IMR-90 (cell line): Measurements from ENCODE around the gene BICD1. TPM values are rescaled to one million over a fixed set of nuclear protein-coding genes. Genes with fewer than 3 reads are reported as not detected.

Experiments used
- ATAC-seq: fragments of 200-7000 bp; cut with Tn5 transposase; 2 replicates; pipeline ENCODE4 v1.9.1; 2020; ENCODE audit warnings: low read depth, mild to moderate bottlenecking, moderate library complexity
- BruUV-seq: library from RNA; stranded (reverse); fragments of 400-500 nt; replicated peaks from 2 replicates; lab custom pipeline; 2021; lab: Mats Ljungman, UMichigan
- CTCF ChIA-PET: fragments of 300-600 bp; formaldehyde crosslinking; extraction: SDS; loops from one replicate; lab custom pipeline; 2021; ENCODE audit warnings: antibody characterized with exemption; lab: Yijun Ruan, JAX
- POLR2A ChIA-PET: fragments of 300-600 bp; sonication (Branson Sonifier 250); formaldehyde crosslinking; loops from one replicate; lab custom pipeline; 2022; ENCODE audit warnings: antibody characterized with exemption; ENCODE audit not compliant: unreplicated experiment; lab: Charles Lee
- DNase-seq: peaks from one replicate; pipeline ENCODE4 v3.0.0; 2013
- H2AFZ ChIP-seq: replicated peaks from 2 replicates; pipeline ENCODE3; 2013; ENCODE audit warnings: low read length, mild to moderate bottlenecking; ENCODE audit not compliant: poor library complexity
- H2AK5ac ChIP-seq: 2 replicates; pipeline ENCODE4 v1.6.1; 2013; ENCODE audit warnings: low read depth, low read length, inconsistent platforms
- H2AK9ac ChIP-seq: replicated peaks from 2 replicates; pipeline ENCODE3; 2013; ENCODE audit warnings: mild to moderate bottlenecking, low read depth, low read length, moderate library complexity; ENCODE audit not compliant: poor library complexity
- H2BK120ac ChIP-seq: 2 replicates; pipeline ENCODE4 v1.6.1; 2013; ENCODE audit warnings: low read depth, low read length, inconsistent platforms
- H2BK15ac ChIP-seq: 3 replicates; pipeline ENCODE4 v1.6.1; 2013; ENCODE audit warnings: low read depth, low read length, inconsistent platforms
- H2BK20ac ChIP-seq: 2 replicates; pipeline ENCODE4 v1.6.1; 2013; ENCODE audit warnings: low read depth, mild to moderate bottlenecking, inconsistent platforms, low read length, moderate library complexity
- H2BK5ac ChIP-seq: 2 replicates; pipeline ENCODE4 v1.6.1; 2013; ENCODE audit warnings: mild to moderate bottlenecking, low read depth, low read length, inconsistent platforms; ENCODE audit not compliant: poor library complexity, severe bottlenecking
- H3K14ac ChIP-seq: replicated peaks from 2 replicates; pipeline ENCODE4 v1.6.1; 2013; ENCODE audit warnings: low read depth, low read length, inconsistent platforms
- H3K18ac ChIP-seq: 2 replicates; pipeline ENCODE4 v1.6.1; 2013; ENCODE audit warnings: low read depth, low read length, control low read depth
- H3K23ac ChIP-seq: 2 replicates; pipeline ENCODE4 v1.6.1; 2013; ENCODE audit warnings: low read depth, low read length, inconsistent platforms
- H3K27ac ChIP-seq: 2 replicates; pipeline ENCODE4 v1.5.1; 2013; ENCODE audit warnings: mild to moderate bottlenecking, control low read depth, low read length; ENCODE audit not compliant: insufficient read depth
- H3K27me3 ChIP-seq: 2 replicates; pipeline ENCODE4 v1.6.1; 2013; ENCODE audit warnings: low read length; ENCODE audit not compliant: control insufficient read depth, insufficient read depth
- H3K36me3 ChIP-seq: 2 replicates; pipeline ENCODE4 v1.6.1; 2013; ENCODE audit warnings: low read length, mixed read lengths; ENCODE audit not compliant: control insufficient read depth, insufficient read depth
- H3K4ac ChIP-seq: 2 replicates; pipeline ENCODE4 v1.6.1; 2013; ENCODE audit warnings: low read depth, low read length, inconsistent platforms
- H3K4me1 ChIP-seq: 2 replicates; pipeline ENCODE4 v1.6.1; 2013; ENCODE audit warnings: low read length, mixed read lengths; ENCODE audit not compliant: control insufficient read depth, insufficient read depth
- H3K4me2 ChIP-seq: 2 replicates; pipeline ENCODE4 v1.6.1; 2013; ENCODE audit warnings: low read depth, mild to moderate bottlenecking, control low read depth, low read length, moderate library complexity
- H3K4me3 ChIP-seq: 2 replicates; pipeline ENCODE4 v1.5.1; 2013; ENCODE audit warnings: low read depth, mild to moderate bottlenecking, control low read depth, low read length, moderate library complexity; ENCODE audit not compliant: insufficient read depth
- H3K56ac ChIP-seq: 2 replicates; pipeline ENCODE4 v1.6.1; 2013; ENCODE audit warnings: low read length, inconsistent platforms; ENCODE audit not compliant: insufficient read depth; ENCODE audit errors: extremely low read depth
- H3K79me1 ChIP-seq, 2 experiments: 2 replicates each; pipeline ENCODE4 v1.6.1; 2013; ENCODE audit warnings: low read length in 2 of 2, inconsistent platforms in 1 of 2, low read depth in 1 of 2
- H3K9ac ChIP-seq: 2 replicates; pipeline ENCODE4 v1.6.1; 2013; ENCODE audit warnings: low read depth, low read length, control low read depth
- H3K9me1 ChIP-seq: 2 replicates; pipeline ENCODE4 v1.6.1; 2013; ENCODE audit warnings: low read length, inconsistent platforms; ENCODE audit not compliant: insufficient read depth
- H3K9me3 ChIP-seq: 2 replicates; pipeline ENCODE4 v1.6.1; 2013; ENCODE audit warnings: low read length; ENCODE audit not compliant: control insufficient read depth, insufficient read depth
- H4K20me1 ChIP-seq: 2 replicates; pipeline ENCODE4 v1.6.1; 2013; ENCODE audit warnings: low read length, inconsistent platforms; ENCODE audit not compliant: insufficient read depth
- H4K5ac ChIP-seq: 2 replicates; pipeline ENCODE4 v1.6.1; 2013; ENCODE audit warnings: mild to moderate bottlenecking, low read depth, low read length, control low read depth
- H4K8ac ChIP-seq, 2 experiments: 2 replicates each; pipeline ENCODE4 v1.6.1; 2013; ENCODE audit warnings: low read depth in 2 of 2, low read length in 2 of 2, control low read depth in 1 of 2, inconsistent platforms in 1 of 2
- H4K91ac ChIP-seq: 2 replicates; pipeline ENCODE4 v1.6.1; 2013; ENCODE audit warnings: low read depth, low read length, inconsistent platforms; ENCODE audit not compliant: insufficient read depth
- MAFK ChIP-seq: IDR thresholded peaks from 2 replicates; pipeline ENCODE4 v1.6.1; 2012; ENCODE audit warnings: low read depth, low read length, improper control_type of control experiment
- MAZ ChIP-seq: IDR thresholded peaks from 2 replicates; pipeline ENCODE4 v1.6.1; 2012; ENCODE audit warnings: low read depth, mild to moderate bottlenecking, low read length, improper control_type of control experiment, moderate library complexity, borderline replicate concordance
- NFE2L2 ChIP-seq: fragments of 150-350 bp; IDR thresholded peaks from 2 replicates; pipeline ENCODE4 v1.6.1; 2016; ENCODE audit warnings: low read depth, mild to moderate bottlenecking, low read length
- dilution Hi-C: fragments of 300-500 bp; cut with HindIII; formaldehyde crosslinking; loops from one replicate; pipeline ENCODE4 v1.14.3; 2018; ENCODE audit warnings: low sequenced_read_pairs; ENCODE audit not compliant: unreplicated experiment
- in situ Hi-C: fragments of 300-500 bp; cut with MboI; formaldehyde crosslinking; loops from 3 replicates; pipeline ENCODE4 v1.14.3; 2019; ENCODE audit warnings: low sequenced_read_pairs, inconsistent platforms, mixed read lengths
- intact Hi-C: fragments of 100-400 bp; cut with micrococcal nuclease; formaldehyde crosslinking; loops from 2 replicates; pipeline ENCODE4 v1.10.0; 2022
- polyA plus RNA-seq, 3 experiments: library from polyadenylated mRNA; depleted of rRNA; stranded (reverse); fragments of >200 nt; gene quantifications; 2 replicates each; pipeline ENCODE4 v1.2.3, GENCODE V29; 2012; ENCODE audit warnings: low replicate concordance in 1 of 3
- total RNA-seq: library from RNA; depleted of rRNA; stranded (reverse); fragments of >200 nt; gene quantifications from 2 replicates; pipeline ENCODE4 v1.2.3, GENCODE V29; 2012

BICD1 gene
- total and polyA plus RNA-seq, 2 of the 4 experiments (the other 2 are of a cell fraction) = 17.2 to 21.8 TPM

DNA sequence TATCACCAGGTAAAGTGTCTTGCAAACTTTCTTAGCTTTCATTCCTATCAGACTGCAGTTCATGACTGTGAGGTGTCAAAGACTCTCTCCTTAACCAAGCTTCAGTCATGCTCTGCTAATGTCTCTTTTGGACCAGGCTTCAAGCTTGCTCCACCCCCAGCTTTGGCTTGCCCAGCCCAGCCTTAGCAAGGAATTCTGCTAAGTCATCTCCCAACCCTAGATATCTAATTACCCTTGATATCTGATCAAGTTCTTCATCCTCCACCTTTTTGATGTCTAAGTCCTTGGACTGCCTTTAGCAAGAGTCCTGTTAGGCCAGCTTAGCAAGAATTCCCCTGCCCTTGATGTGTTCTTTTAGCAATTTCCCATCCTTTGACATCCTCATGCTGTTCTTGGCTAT is 183.8 kb downstream of the BICD1 start:
- Histone ChIP-seq H4K8ac (peak overlapping the region in 1 of 2 experiments; percentile 16; a peak in 2 of 4 replicates), H3K9ac (no peak overlapping the region), H3K9me1 (no peaks in the 10 kb centered on the region), H2BK120ac (no peak overlapping the region), H3K23ac (no peak overlapping the region), H2BK15ac (no peak overlapping the region), H2AK5ac (no peak overlapping the region), H4K5ac (no peak overlapping the region), H2BK20ac (no peak overlapping the region), H3K18ac (no peak overlapping the region; the same call in 1 of the 2 replicates), H2AK9ac (no peak overlapping the region), H3K4ac (no peak overlapping the region), H3K56ac (no peak overlapping the region), H3K9me3 (no peaks in the 10 kb centered on the region), H2AFZ (no peak overlapping the region), H3K79me1 (peaks cover 10 to 19% of the 10 kb centered on the region in 2 experiments; a peak in 3 of 4 replicates), H3K4me2 (no peak overlapping the region), H3K14ac (peak overlapping the region; percentile 18; the same call in 1 of the 2 replicates), H3K4me1 (peaks cover 4% of the 10 kb centered on the region; the same call in 1 of the 2 replicates), H2BK5ac (no peak overlapping the region), H3K36me3 (peaks cover 4% of the 10 kb centered on the region; the same call in 1 of the 2 replicates), H3K4me3 (no peak overlapping the region), H4K20me1 (no peaks in the 10 kb centered on the region), H3K27ac (no peak overlapping the region), H4K91ac (no peak overlapping the region), H3K27me3 (no peaks in the 10 kb centered on the region)
- BruUV-seq = no TSS peak
- ATAC-seq (peak; percentile 89), DNase-seq (peak; percentile 56)
- POLR2A ChIA-PET = interaction anchor here (0.6 kb wide), 1 partner anchor 153 kb away, joined by 3 read pairs; no protein-coding TSS in a partner anchor
- intact Hi-C loops (no loop called here), in situ Hi-C loops (no loop called here), dilution Hi-C loops (no loop called here)
- TF ChIP-seq NFE2L2 = peak; percentile 79
- no peak for TF ChIP-seq MAZ
- 0 out of 2 replicates have a peak, but pooled peaks have one; percentile 16 for TF ChIP-seq MAFK
- CTCF ChIA-PET = interaction anchor here (0.9 to 1.6 kb wide), 2 partner anchors 28 to 219 kb away, joined by 4 to 6 read pairs; no protein-coding TSS in a partner anchor
